Thoracic aorta (tissue), 2 donors: ENCODE data around the gene CCDC83. TPM values are rescaled to one million over a fixed set of nuclear protein-coding genes. Genes with fewer than 3 reads are reported as not detected.
"Not testable (repeated sequence)": the region's sequence is repeated elsewhere in the genome, so short reads cannot be mapped to it uniquely, and the experiment has no call there.

Experiments
- ATAC-seq: fragments of 150-250 bp; one replicate; pipeline ENCODE4 v1.8.0; 2017; ENCODE audit warnings: low read depth; ENCODE audit not compliant: insufficient number of reproducible peaks, low FRiP score
- DNase-seq: peaks from one replicate; pipeline ENCODE4 v3.0.0-alpha.2; 2020; ENCODE audit warnings: low spot score
- H3K27ac ChIP-seq, 2 donors: fragments of 200-600 bp; sonication (generic); 1 replicate in 1 of 2; 2 replicates in 1 of 2; pipeline ENCODE4 v1.5.1; 2016; ENCODE audit warnings: mild to moderate bottlenecking in 2 of 2, moderate library complexity in 2 of 2
- H3K27me3 ChIP-seq: fragments of 200-600 bp; sonication (generic); replicated peaks from 2 replicates; pipeline ENCODE4 v1.6.0; 2016; ENCODE audit warnings: mild to moderate bottlenecking; ENCODE audit not compliant: insufficient read depth
- H3K36me3 ChIP-seq: fragments of 200-600 bp; sonication (generic); one replicate; pipeline ENCODE4 v1.5.1; 2016
- H3K4me1 ChIP-seq, 2 donors: fragments of 200-600 bp; sonication (generic); 1 replicate in 1 of 2; 2 replicates in 1 of 2; pipeline versions ENCODE4 v1.5.1 to v1.6.0; 2016; ENCODE audit warnings: low read depth in 2 of 2, mild to moderate bottlenecking in 1 of 2; ENCODE audit not compliant: control insufficient read depth in 1 of 2
- H3K4me3 ChIP-seq: fragments of 200-600 bp; sonication (generic); 2 replicates; pipeline ENCODE4 v1.5.1; 2016; ENCODE audit warnings: mild to moderate bottlenecking
- H3K9me3 ChIP-seq: fragments of 200-600 bp; sonication (generic); 2 replicates; pipeline ENCODE4 v1.5.1; 2016
- CTCF ChIP-seq: fragments of 200-600 bp; sonication (generic); IDR thresholded peaks from one replicate; pipeline ENCODE4 v1.5.1; 2019; ENCODE audit warnings: antibody characterized with exemption
- total RNA-seq, 2 donors: library from RNA; depleted of rRNA; stranded (reverse); fragments of >200 nt; gene quantifications; one replicate each; pipeline versions ENCODE4 v1.1.0 to v1.2.3, GENCODE V29; 2016

The CCDC83 gene
- total RNA-seq, 2 donors from 2014 or later, result not detected

- DNase-seq, result no peak
- ATAC-seq, result no peak
- H3K36me3 ChIP-seq, result no peaks in the 10 kb centered on the region
- H3K9me3 ChIP-seq, result peaks cover 3% of the 10 kb centered on the region
- H3K4me1 ChIP-seq, result peaks cover 7 to 25% of the 10 kb centered on the region in 2 donors
- H3K27me3 ChIP-seq, result no peaks in the 10 kb centered on the region
- TF ChIP-seq CTCF, result no peak
- no peak overlapping the region for H3K27ac ChIP-seq
- H3K4me3 ChIP-seq, result no peak overlapping the region
These were observed 24.1 kb upstream of the CCDC83 start for GRCh38 chr11:85831050-85831449.

- Histone ChIP-seq H3K27me3 (no peaks in the 10 kb centered on the region), H3K27ac (no peak overlapping the region), H3K4me3 (no peak overlapping the region), H3K4me1 (no peaks in the 10 kb centered on the region), H3K36me3 (no peaks in the 10 kb centered on the region), H3K9me3 (peaks cover 3% of the 10 kb centered on the region)
- DNase-seq (no peak), ATAC-seq (no peak)
- TF ChIP-seq CTCF, result no peak
These were observed 19.9 kb upstream of the CCDC83 start for GRCh38 chr11:85835263-85835662.

- no peak for DNase-seq
- Histone ChIP-seq H3K27ac (no peak overlapping the region), H3K4me3 (no peak overlapping the region), H3K27me3 (no peaks in the 10 kb centered on the region), H3K4me1 (no peaks in the 10 kb centered on the region), H3K36me3 (no peaks in the 10 kb centered on the region), H3K9me3 (peaks cover 3% of the 10 kb centered on the region)
- TF ChIP-seq CTCF, result no peak
- no peak for ATAC-seq
These were observed 19.5 kb upstream of the CCDC83 start for GRCh38 chr11:85835729-85836128.

DNA sequence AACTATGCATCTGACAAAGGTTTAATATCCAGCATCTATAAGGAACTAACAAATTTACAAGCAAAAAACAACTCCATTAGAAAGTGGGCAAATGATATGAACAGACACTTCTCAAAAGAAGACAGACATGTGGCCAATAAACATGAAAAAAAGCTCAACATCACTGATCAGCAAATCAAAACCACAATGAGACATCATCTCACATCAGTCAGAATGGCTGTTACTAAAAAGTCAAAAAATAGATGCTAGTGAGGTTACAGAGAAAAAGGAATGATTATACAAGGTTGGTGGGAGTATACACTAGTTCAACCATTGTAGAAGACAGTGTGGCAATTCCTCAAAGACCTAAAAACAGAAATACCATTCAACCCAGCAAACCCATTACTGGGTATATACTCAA is 14.3 kb upstream of the CCDC83 start:
- not testable (repeated sequence) for H3K36me3 ChIP-seq, H3K27me3 ChIP-seq, H3K9me3 ChIP-seq, H3K27ac ChIP-seq, H3K4me1 ChIP-seq, DNase-seq, ATAC-seq, H3K4me3 ChIP-seq

- H3K36me3 ChIP-seq, result no peaks in the 10 kb centered on the region
- ATAC-seq, result no peak
- no peaks in the 10 kb centered on the region for H3K27me3 ChIP-seq
- no peak overlapping the region for H3K27ac ChIP-seq
- H3K9me3 ChIP-seq, result no peaks in the 10 kb centered on the region
- H3K4me1 ChIP-seq, result no peaks in the 10 kb centered on the region
- no peak for TF ChIP-seq CTCF
- no peak for DNase-seq
- H3K4me3 ChIP-seq, result no peak overlapping the region
These were observed 11.3 kb upstream of the CCDC83 start for GRCh38 chr11:85843929-85844328.

GRCh38 chr11:85844439-85845123 is 10.6 kb upstream of the CCDC83 start:
- no peak overlapping the region for H3K27ac ChIP-seq
- no peaks in the 10 kb centered on the region for H3K9me3 ChIP-seq

More at GRCh38 chr11:85844439-85845123, 10.6 kb upstream of the CCDC83 start:
- ATAC-seq, result no peak
- no peaks in the 10 kb centered on the region for H3K4me1 ChIP-seq
- no peak for DNase-seq
- no peaks in the 10 kb centered on the region for H3K27me3 ChIP-seq
- H3K36me3 ChIP-seq, result no peaks in the 10 kb centered on the region
- TF ChIP-seq CTCF, result no peak
- no peak overlapping the region for H3K4me3 ChIP-seq
